Glutamatergic neuron (in vitro differentiated cells): Measurements from ENCODE around the gene KRTAP5-2. TPM values are rescaled to one million over a fixed set of nuclear protein-coding genes. Genes with fewer than 3 reads are reported as not detected.

Experiments used
- DNase-seq: peaks from one replicate; pipeline ENCODE4 v3.0.0; 2022
- H3K27ac Mint-ChIP-seq: one replicate; pipeline ENCODE4 v1.8.0; 2020; ENCODE audit warnings: mild to moderate bottlenecking, mixed read lengths, inconsistent platforms; ENCODE audit not compliant: unreplicated experiment
- H3K27me3 Mint-ChIP-seq: one replicate; pipeline ENCODE4 v1.8.0; 2020; ENCODE audit warnings: mild to moderate bottlenecking, moderate library complexity, mixed read lengths, inconsistent platforms; ENCODE audit not compliant: unreplicated experiment
- H3K36me3 Mint-ChIP-seq: one replicate; pipeline ENCODE4 v1.8.0; 2020; ENCODE audit warnings: mild to moderate bottlenecking, mixed read lengths, inconsistent platforms; ENCODE audit not compliant: unreplicated experiment
- H3K4me1 Mint-ChIP-seq: one replicate; pipeline ENCODE4 v1.8.0; 2020; ENCODE audit warnings: mild to moderate bottlenecking, low read depth, mixed read lengths, inconsistent platforms; ENCODE audit not compliant: unreplicated experiment
- H3K4me3 Mint-ChIP-seq: one replicate; pipeline ENCODE4 v1.8.0; 2020; ENCODE audit warnings: mild to moderate bottlenecking, mixed read lengths, inconsistent platforms; ENCODE audit not compliant: unreplicated experiment
- H3K9me3 Mint-ChIP-seq: one replicate; pipeline ENCODE4 v1.8.0; 2020; ENCODE audit warnings: mild to moderate bottlenecking, moderate library complexity, mixed read lengths, inconsistent platforms; ENCODE audit not compliant: unreplicated experiment
- total RNA-seq: library from RNA; stranded (reverse); fragmentation: NEBNext Ultra II Directional; extraction: Animal tissue kit (Norgen Biotek cat#: 25700); gene quantifications from one replicate; pipeline ENCODE4 v1.2.1, GENCODE V29; 2021; ENCODE audit not compliant: unreplicated experiment
- TF ChIP-seq, protein P1 (sequence below): fragments of 200-600 bp; sonication (generic); IDR thresholded peaks from one replicate; pipeline ENCODE4 v1.5.0; 2021; ENCODE audit not compliant: partially characterized antibody, unreplicated experiment

KRTAP5-2 gene
- total RNA-seq, 1 donor from 2014 or later = not detected

DNA sequence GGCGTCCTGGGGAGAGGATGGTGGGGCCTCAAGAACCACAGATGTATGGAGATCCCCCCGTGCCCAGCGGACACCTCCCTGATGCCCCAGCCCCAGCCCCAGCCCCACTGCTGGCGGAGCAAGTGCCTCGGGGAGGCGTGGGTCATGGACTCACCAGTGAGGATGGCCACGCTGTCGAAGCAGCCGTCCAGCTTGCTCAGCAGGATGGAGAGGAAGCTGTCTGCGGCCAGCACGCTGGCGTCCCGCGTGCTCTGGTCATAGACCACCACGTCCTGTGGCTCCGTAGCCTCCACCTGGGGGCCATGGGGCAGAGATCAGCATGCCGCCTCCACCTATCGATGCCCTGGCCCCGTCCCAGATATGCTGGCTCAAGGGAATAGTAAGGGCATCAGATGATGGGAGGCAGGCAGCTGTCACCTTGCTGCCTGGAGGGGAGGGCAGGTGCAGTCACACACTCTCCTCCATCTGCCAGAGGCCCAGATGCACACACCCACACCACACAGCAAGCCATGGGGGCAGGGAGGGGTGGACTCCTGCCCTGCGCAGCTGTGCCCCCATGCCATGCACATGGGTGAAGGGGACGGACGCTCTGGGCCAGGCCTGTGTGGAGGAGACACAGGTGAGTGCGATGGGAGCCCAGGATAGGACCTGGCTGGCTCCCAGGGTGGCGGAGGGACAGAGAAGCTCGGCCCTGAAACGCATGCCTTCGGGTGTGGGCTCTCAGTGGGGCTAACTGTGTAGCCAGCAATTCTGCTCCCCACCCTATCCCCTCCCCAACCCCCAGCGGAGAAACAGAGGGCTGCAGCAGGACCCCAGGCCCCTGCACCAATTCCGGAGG, 34.2 kb downstream of the KRTAP5-2 start:
- TF ChIP-seq, protein P1, sequence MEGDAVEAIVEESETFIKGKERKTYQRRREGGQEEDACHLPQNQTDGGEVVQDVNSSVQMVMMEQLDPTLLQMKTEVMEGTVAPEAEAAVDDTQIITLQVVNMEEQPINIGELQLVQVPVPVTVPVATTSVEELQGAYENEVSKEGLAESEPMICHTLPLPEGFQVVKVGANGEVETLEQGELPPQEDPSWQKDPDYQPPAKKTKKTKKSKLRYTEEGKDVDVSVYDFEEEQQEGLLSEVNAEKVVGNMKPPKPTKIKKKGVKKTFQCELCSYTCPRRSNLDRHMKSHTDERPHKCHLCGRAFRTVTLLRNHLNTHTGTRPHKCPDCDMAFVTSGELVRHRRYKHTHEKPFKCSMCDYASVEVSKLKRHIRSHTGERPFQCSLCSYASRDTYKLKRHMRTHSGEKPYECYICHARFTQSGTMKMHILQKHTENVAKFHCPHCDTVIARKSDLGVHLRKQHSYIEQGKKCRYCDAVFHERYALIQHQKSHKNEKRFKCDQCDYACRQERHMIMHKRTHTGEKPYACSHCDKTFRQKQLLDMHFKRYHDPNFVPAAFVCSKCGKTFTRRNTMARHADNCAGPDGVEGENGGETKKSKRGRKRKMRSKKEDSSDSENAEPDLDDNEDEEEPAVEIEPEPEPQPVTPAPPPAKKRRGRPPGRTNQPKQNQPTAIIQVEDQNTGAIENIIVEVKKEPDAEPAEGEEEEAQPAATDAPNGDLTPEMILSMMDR = no peak
- Mint-ChIP-seq H3K36me3 (no peaks in the 10 kb centered on the region), H3K4me1 (peaks cover 12% of the 10 kb centered on the region), H3K9me3 (peaks cover 13% of the 10 kb centered on the region), H3K27ac (peak overlapping the region; percentile 70), H3K27me3 (peaks cover 13% of the 10 kb centered on the region), H3K4me3 (no peak overlapping the region)
- peak; percentile 34 for DNase-seq

DNA sequence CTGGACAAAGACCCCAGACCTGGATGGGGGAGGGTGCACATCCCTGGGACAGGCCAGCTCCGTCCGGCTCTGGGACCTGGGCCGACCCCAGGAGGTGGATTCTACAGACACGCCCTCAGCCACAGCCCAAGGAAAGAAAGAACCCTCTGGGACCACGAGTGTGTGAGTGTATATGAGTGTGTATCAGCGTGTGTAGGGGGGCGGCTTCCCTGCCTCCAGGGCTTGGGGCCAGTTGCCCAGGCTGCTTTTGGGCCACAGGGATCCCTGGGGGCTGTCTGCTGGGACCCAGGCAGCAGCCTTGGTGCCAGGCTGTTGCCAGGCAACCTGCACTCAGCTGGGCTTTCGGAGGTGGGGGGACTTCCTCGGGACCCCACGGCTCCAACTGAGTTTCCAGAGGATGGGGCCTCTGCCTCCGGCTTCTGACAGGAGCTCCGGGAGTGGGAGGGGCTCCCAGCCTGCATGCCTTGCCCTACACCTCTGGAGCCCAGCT, 34.9 kb downstream of the KRTAP5-2 start:
- peaks cover 12% of the 10 kb centered on the region for H3K27me3 Mint-ChIP-seq
- TF ChIP-seq, protein P1 = no peak
- peaks cover 13% of the 10 kb centered on the region for H3K9me3 Mint-ChIP-seq
- H3K36me3 Mint-ChIP-seq = no peaks in the 10 kb centered on the region
- peaks cover 10% of the 10 kb centered on the region for H3K4me1 Mint-ChIP-seq
- peak; percentile 12 for DNase-seq
- H3K4me3 Mint-ChIP-seq = no peak overlapping the region
- no peak overlapping the region for H3K27ac Mint-ChIP-seq

DNA sequence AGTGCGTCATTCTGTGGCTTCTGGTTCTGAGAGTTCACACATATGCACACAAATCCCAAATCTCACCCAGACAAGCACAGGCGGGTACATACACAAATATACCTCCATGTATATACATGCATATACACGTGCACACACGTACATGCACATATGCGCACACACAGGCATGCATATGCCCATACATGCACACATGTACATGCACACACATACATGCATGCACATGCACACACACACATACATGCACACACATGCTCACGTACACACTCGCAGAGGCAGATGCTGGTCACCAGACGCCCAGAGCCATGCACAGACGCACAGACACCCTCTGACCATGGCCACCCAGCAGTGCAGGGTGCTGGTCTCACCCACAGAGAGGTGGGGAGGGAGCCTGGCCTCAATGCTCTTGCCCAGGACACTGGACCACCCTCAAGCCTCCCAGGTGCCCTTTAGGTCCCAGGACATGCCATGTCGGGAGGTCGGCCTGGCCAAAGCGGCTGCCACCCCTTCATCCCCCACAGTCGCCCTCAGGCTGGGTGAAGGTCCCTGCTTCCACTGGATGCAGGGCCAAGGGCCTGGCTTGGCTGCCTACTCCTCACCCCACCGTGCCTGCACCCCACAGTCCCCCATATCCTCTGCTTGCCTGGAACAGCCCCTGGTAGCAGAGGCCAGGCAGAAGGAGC, 35.5 kb downstream of the KRTAP5-2 start:
- peak; percentile 13 for DNase-seq
- TF ChIP-seq, protein P1 = no peak
- Mint-ChIP-seq H3K27ac (peak overlapping the region; percentile 64), H3K4me3 (no peak overlapping the region), H3K4me1 (peaks cover 10% of the 10 kb centered on the region), H3K36me3 (no peaks in the 10 kb centered on the region), H3K9me3 (peaks cover 13% of the 10 kb centered on the region), H3K27me3 (peaks cover 15% of the 10 kb centered on the region)

DNA sequence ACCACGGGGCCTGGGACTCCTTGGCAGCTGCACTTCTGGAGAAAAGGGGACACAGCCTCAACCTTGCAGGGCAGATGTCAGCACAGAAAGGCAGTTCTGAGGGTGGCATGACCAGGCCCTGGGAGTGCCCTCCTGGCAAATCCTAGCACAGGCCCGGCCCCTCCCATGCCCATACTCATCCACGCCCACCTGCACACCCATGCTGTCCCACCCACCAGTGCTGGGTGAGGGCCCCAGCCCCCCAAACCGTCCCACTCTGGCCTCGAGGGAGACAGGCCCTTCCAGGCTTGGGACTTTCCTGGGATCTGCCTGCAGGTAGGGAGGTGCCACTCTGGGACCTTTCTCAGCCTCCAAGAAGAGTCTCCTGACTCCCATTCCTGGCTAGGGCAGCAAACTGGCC, 36.1 kb downstream of the KRTAP5-2 start:
- DNase-seq = peak; percentile 11
- peaks cover 11% of the 10 kb centered on the region for H3K27me3 Mint-ChIP-seq
- no peak overlapping the region for H3K27ac Mint-ChIP-seq
- peaks cover 11% of the 10 kb centered on the region for H3K9me3 Mint-ChIP-seq
- H3K4me3 Mint-ChIP-seq = no peak overlapping the region
- TF ChIP-seq, protein P1 = no peak
- H3K36me3 Mint-ChIP-seq = no peaks in the 10 kb centered on the region
- H3K4me1 Mint-ChIP-seq = peaks cover 10% of the 10 kb centered on the region
